Right atrium auricular region (tissue), 2 donors: ENCODE measurements around the gene MALRD1. TPM values are rescaled to one million over a fixed set of nuclear protein-coding genes. Genes with fewer than 3 reads are reported as not detected.

Experiments
- DNase-seq: peaks from one replicate; pipeline ENCODE4 v3.0.0-alpha.2; 2019; ENCODE audit warnings: low spot score
- H3K27ac ChIP-seq, 2 donors: fragments of 200-600 bp; sonication (generic); 1 replicate in 1 of 2; 2 replicates in 1 of 2; pipeline ENCODE4 v1.5.1; 2016 to 2019
- H3K27me3 ChIP-seq, 2 donors: fragments of 200-600 bp; sonication (generic); one replicate each; pipeline versions ENCODE4 v1.5.1 to v1.6.0; 2017 to 2019
- H3K36me3 ChIP-seq: fragments of 200-600 bp; sonication (generic); one replicate; pipeline ENCODE4 v1.5.1; 2016
- H3K4me1 ChIP-seq, 2 donors: fragments of 200-600 bp; sonication (generic); one replicate each; pipeline versions ENCODE4 v1.5.1 to v1.6.0; 2017 to 2019
- H3K4me3 ChIP-seq, 2 donors: fragments of 200-600 bp; sonication (generic); 1 replicate in 1 of 2; 2 replicates in 1 of 2; pipeline ENCODE4 v1.5.1; 2017 to 2019; ENCODE audit warnings: mild to moderate bottlenecking in 1 of 2, moderate library complexity in 1 of 2
- H3K9me3 ChIP-seq, 2 donors: fragments of 200-600 bp; sonication (generic); one replicate each; pipeline ENCODE4 v1.5.1; 2019
- total RNA-seq, 2 donors: library from RNA; depleted of rRNA; stranded (reverse); fragments of >200 nt; gene quantifications; one replicate each; pipeline ENCODE4 v1.1.0, GENCODE V29; 2016
- TF ChIP-seq, protein P1 (sequence below), 2 donors: fragments of 200-600 bp; sonication (generic); IDR thresholded peaks; one replicate each; pipeline ENCODE4 v1.5.1; 2019; ENCODE audit warnings: antibody characterized with exemption in 2 of 2

The MALRD1 gene
- total RNA-seq, 2 donors from 2014 or later = 0.71 to 1.3 TPM

DNA sequence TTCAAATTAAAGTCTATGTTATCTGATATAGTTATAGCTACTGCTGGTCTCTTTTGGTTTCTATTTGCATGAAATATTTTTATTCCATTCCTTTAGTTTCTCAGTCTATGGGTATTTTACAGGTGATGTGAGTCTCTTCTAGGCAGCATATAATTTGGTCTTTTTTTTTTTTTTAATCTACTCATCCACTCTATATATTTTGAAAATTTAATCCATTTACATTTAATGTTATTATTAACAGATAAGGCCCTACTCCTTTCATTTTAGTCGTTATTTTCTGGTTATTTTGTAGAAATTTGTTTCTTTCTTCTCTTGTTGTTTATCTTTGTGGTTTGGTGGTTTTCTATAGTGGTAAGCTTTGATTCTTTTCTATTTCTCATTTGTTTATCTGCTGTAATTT lies 58.8 kb downstream of the MALRD1 start:
- Histone ChIP-seq H3K9me3 (peaks cover 0 to 17% of the 10 kb centered on the region in 2 donors), H3K4me1 (no peaks in the 10 kb centered on the region), H3K27ac (no peak overlapping the region), H3K36me3 (no peaks in the 10 kb centered on the region), H3K4me3 (no peak overlapping the region), H3K27me3 (no peaks in the 10 kb centered on the region)
- TF ChIP-seq, protein P1, sequence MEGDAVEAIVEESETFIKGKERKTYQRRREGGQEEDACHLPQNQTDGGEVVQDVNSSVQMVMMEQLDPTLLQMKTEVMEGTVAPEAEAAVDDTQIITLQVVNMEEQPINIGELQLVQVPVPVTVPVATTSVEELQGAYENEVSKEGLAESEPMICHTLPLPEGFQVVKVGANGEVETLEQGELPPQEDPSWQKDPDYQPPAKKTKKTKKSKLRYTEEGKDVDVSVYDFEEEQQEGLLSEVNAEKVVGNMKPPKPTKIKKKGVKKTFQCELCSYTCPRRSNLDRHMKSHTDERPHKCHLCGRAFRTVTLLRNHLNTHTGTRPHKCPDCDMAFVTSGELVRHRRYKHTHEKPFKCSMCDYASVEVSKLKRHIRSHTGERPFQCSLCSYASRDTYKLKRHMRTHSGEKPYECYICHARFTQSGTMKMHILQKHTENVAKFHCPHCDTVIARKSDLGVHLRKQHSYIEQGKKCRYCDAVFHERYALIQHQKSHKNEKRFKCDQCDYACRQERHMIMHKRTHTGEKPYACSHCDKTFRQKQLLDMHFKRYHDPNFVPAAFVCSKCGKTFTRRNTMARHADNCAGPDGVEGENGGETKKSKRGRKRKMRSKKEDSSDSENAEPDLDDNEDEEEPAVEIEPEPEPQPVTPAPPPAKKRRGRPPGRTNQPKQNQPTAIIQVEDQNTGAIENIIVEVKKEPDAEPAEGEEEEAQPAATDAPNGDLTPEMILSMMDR (IDR thresholded peaks at IDR 0.05) = no peak
- no peak for DNase-seq

DNA sequence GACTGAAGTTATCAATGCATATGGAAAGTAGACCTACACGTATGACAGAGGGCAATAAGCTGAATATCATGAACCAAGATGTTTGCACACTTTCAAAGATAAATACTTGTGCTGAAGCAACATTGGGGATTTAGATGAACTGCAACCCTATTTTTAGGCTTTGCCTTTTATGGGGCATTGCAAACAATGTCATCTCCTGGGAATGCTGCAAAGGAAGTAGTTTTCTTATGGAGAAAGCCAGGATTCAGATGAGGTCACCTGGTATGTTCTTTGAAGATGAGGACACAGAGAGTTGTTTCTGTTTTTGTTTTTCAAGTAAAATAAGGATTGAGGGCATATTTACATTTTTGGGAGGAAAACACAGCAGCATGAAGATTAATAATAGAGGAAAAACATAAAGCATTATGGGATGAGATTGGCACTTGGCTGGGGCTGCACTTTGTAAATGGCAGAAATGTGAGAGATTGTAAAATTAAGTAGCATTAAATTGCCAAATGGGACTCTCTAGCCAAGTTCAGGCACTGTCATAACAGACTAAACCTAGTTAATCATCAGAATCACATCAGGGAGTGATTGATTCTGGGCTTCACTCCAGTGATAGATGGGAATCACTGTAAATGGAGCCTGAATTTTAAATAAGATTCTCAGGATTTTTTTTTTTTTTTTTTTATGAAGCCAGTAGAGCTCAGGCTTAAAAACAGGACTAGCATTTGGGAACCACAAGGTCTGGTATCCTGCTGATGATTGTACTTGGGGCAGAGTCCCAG lies 63.1 kb downstream of the MALRD1 start:
- DNase-seq = no peak
- H3K27me3 ChIP-seq = no peaks in the 10 kb centered on the region
- H3K9me3 ChIP-seq = peaks cover 0 to 15% of the 10 kb centered on the region in 2 donors
- H3K4me1 ChIP-seq = no peaks in the 10 kb centered on the region
- TF ChIP-seq, protein P1 (IDR thresholded peaks at IDR 0.05) = no peak
- H3K27ac ChIP-seq = no peak overlapping the region
- H3K36me3 ChIP-seq = no peaks in the 10 kb centered on the region
- no peak overlapping the region for H3K4me3 ChIP-seq

DNA sequence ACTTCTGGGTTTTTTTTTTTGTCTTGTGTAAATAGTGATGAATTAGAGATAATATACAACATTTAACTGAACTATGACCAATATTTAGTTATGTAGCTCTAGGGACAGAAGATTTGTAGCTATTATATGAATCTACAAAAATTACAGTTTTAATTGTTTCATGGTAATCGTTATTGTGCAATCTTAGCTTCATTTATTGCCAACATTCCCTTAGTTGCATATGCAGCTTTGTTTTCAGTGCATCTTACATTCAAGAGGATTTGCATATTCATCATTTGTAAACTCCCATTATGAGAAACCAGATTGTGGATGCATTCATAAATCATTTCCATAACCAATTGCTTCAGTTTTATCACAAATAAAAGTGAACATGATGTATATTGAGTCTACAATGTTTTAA lies 68.8 kb downstream of the MALRD1 start:
- Histone ChIP-seq H3K27ac (no peak overlapping the region), H3K36me3 (no peaks in the 10 kb centered on the region), H3K9me3 (no peaks in the 10 kb centered on the region), H3K4me1 (no peaks in the 10 kb centered on the region), H3K27me3 (no peaks in the 10 kb centered on the region), H3K4me3 (no peak overlapping the region)
- TF ChIP-seq, protein P1 (IDR thresholded peaks at IDR 0.05) = no peak
- no peak for DNase-seq

DNA sequence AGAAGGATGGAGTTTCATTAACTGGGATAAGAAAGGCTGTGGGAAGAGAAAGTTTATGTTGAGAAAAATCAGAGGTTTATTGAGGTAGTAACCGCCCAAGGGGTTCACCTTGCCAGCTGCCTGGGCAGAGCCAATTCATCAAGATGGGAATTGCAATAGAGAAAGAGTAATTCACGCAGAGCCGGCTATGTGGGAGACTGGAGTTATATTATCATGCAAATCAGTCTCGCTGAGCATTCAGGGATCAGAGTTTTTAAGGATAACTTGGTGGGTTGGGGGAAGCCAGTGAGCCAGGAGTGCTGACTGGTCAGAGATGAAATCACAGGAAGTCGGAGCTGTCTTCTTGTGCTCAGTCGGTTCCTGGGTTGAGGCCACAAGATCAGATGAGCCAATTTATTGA lies 70.6 kb downstream of the MALRD1 start:
- H3K27me3 ChIP-seq = no peaks in the 10 kb centered on the region

DNA sequence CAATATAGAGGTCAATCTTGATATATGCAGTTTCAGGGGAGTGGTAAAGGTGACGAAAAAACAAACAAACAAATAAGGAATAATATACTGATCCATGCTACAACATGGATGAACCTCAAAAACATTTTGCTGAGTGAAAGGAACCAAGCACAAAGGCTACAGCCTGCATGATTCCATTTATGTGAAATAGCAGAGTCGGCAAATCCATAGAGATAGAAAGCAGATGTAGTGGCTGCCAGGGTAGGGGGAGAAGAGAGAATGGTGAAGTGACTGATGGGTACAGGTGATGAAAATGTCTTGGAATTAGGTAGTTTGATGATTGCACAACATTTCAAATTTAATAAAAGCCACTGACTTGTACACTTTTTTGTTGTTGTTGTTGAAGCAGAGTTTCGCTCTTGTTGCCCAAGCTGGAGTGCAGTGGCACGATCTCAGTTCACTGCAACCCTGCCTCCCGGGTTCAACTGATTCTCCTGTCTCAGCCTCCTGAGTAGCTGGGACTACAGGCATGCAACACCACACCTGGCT lies 71.8 kb downstream of the MALRD1 start:
- no peaks in the 10 kb centered on the region for H3K9me3 ChIP-seq
- no peak for DNase-seq
- TF ChIP-seq, protein P1 (IDR thresholded peaks at IDR 0.05) = no peak
- no peak overlapping the region for H3K4me3 ChIP-seq
- no peaks in the 10 kb centered on the region for H3K4me1 ChIP-seq
- H3K27me3 ChIP-seq = no peaks in the 10 kb centered on the region
- no peak overlapping the region for H3K27ac ChIP-seq
- H3K36me3 ChIP-seq = no peaks in the 10 kb centered on the region

More for the DNA sequence above, 70.6 kb downstream of the MALRD1 start:
- DNase-seq = no peak
- Histone ChIP-seq H3K27ac (no peak overlapping the region), H3K9me3 (no peaks in the 10 kb centered on the region), H3K36me3 (no peaks in the 10 kb centered on the region), H3K4me3 (no peak overlapping the region), H3K4me1 (no peaks in the 10 kb centered on the region)
- TF ChIP-seq, protein P1 (IDR thresholded peaks at IDR 0.05) = no peak
